RWPE1 (cell line): ENCODE results near the gene CACNA1S.

Source experiments
- CTCF ChIA-PET: fragments of 350-600 bp; sonication (Branson Sonifier 250); formaldehyde crosslinking; extraction: SDS; loops from one replicate; lab custom pipeline; 2021; lab: Yijun Ruan, JAX
- POLR2A ChIA-PET: fragments of 400-600 bp; formaldehyde crosslinking; extraction: SDS; loops from one replicate; lab custom pipeline; 2020; ENCODE audit warnings: antibody characterized with exemption; ENCODE audit not compliant: low non-redundant PET; lab: Yijun Ruan, JAX
- DNase-seq: peaks from one replicate; pipeline ENCODE4 v3.0.0; 2012; ENCODE audit warnings: low spot score
- H3K27ac ChIP-seq: fragments of 450-650 bp; 2 replicates; pipeline ENCODE4 v1.5.1; 2017
- CTCF ChIP-seq: fragments of 450-650 bp; conservative IDR thresholded peaks from 2 replicates; pipeline ENCODE4 v1.5.1; 2017; ENCODE audit warnings: low read depth, mild to moderate bottlenecking

CACNA1S gene

GRCh38 chr1:201028461-201028889 is 83.8 kb downstream of the CACNA1S start:
- CTCF ChIA-PET, result interaction anchor here (1.5 kb wide), 1 partner anchor 86 kb away, joined by 5 read pairs; no protein-coding TSS in a partner anchor
- no peak for DNase-seq
- TF ChIP-seq CTCF, result no peak
- POLR2A ChIA-PET, result no interaction called here
- no peak overlapping the region for H3K27ac ChIP-seq

- no peak for TF ChIP-seq CTCF
- DNase-seq, result no peak
- ChIA-PET CTCF (interaction anchor here (3.7 kb wide), 1 partner anchor 55 kb away, joined by 27 read pairs; no protein-coding TSS in a partner anchor), POLR2A (interaction anchor here (0.7 kb wide), 1 partner anchor 357 kb away, joined by 6 read pairs; the partner anchor contains the start of gene DDX59)
- H3K27ac ChIP-seq, result no peak overlapping the region
These were observed 85.4 kb downstream of the CACNA1S start for GRCh38 chr1:201026836-201027235.

- CTCF ChIA-PET, result interaction anchor here (0.6 to 3.7 kb wide), 4 partner anchors 25 to 404 kb away, joined by 4 to 27 read pairs (median 5); no protein-coding TSS in a partner anchor
- no peak for DNase-seq
- no peak overlapping the region for H3K27ac ChIP-seq
- POLR2A ChIA-PET, result no interaction called here
- TF ChIP-seq CTCF, result no peak
These were observed 86.0 kb downstream of the CACNA1S start for GRCh38 chr1:201026234-201026633.

- POLR2A ChIA-PET, result no interaction called here
These were observed 86.6 kb downstream of the CACNA1S start for GRCh38 chr1:201025571-201026002.

GRCh38 chr1:201024625-201024998 is 87.6 kb downstream of the CACNA1S start:
- H3K27ac ChIP-seq, result no peak overlapping the region
- no peak for DNase-seq
- CTCF ChIA-PET, result interaction anchor here (0.6 to 3.7 kb wide), 7 partner anchors 8 to 466 kb away, joined by 3 to 27 read pairs (median 5); no protein-coding TSS in a partner anchor
- no peak for TF ChIP-seq CTCF
- POLR2A ChIA-PET, result interaction anchor here (0.5 kb wide), 1 partner anchor 376 kb away, joined by 3 read pairs; no protein-coding TSS in a partner anchor

More at GRCh38 chr1:201025571-201026002, 86.6 kb downstream of the CACNA1S start:
- no peak for DNase-seq
- CTCF ChIA-PET, result interaction anchor here (0.6 to 3.7 kb wide), 9 partner anchors 26 to 467 kb away, joined by 3 to 27 read pairs (median 5); no protein-coding TSS in a partner anchor
- H3K27ac ChIP-seq, result no peak overlapping the region
- TF ChIP-seq CTCF, result no peak

GRCh38 chr1:201023920-201024624 is 88.2 kb downstream of the CACNA1S start:
- DNase-seq, result no peak
- POLR2A ChIA-PET, result interaction anchor here (0.5 kb wide), 1 partner anchor 376 kb away, joined by 3 read pairs; no protein-coding TSS in a partner anchor
- no peak overlapping the region for H3K27ac ChIP-seq
- CTCF ChIA-PET, result interaction anchor here (0.6 to 3.7 kb wide), 9 partner anchors 17 to 322 kb away, joined by 3 to 27 read pairs (median 4); no protein-coding TSS in a partner anchor
- no peak for TF ChIP-seq CTCF
